GM12873 (cell line): ENCODE data around the gene REV1.

Experiments used
- CTCF ChIP-seq: IDR thresholded peaks from 2 replicates; pipeline ENCODE4 v1.5.1; 2012; ENCODE audit warnings: low read depth, mild to moderate bottlenecking, moderate library complexity, low read length, control low read depth; ENCODE audit not compliant: insufficient read depth; ENCODE audit errors: missing control alignments

The REV1 gene

GRCh38 chr2:99382143-99382542 lies 107.7 kb downstream of the REV1 start:
- no peak for TF ChIP-seq CTCF

GRCh38 chr2:99380376-99381010 lies 109.3 kb downstream of the REV1 start:
- no peak for TF ChIP-seq CTCF

- TF ChIP-seq CTCF = no peak
These were observed 111.9 kb downstream of the REV1 start for GRCh38 chr2:99377879-99378278.

- TF ChIP-seq CTCF = no peak
These were observed 113.5 kb downstream of the REV1 start for GRCh38 chr2:99376254-99376864.

GRCh38 chr2:99374747-99375146 lies 115.1 kb downstream of the REV1 start:
- no peak for TF ChIP-seq CTCF

GRCh38 chr2:99373144-99373543 lies 116.7 kb downstream of the REV1 start:
- TF ChIP-seq CTCF = no peak

- no peak for TF ChIP-seq CTCF
These were observed 124.2 kb downstream of the REV1 start for GRCh38 chr2:99365661-99366060.
